DMS153 (cell line): ENCODE results near the gene RUNDC3A.

Experiments
- DNase-seq: peaks from one replicate; lab custom pipeline; 2025; lab: John Stamatoyannopoulos, UW

RUNDC3A gene

DNA sequence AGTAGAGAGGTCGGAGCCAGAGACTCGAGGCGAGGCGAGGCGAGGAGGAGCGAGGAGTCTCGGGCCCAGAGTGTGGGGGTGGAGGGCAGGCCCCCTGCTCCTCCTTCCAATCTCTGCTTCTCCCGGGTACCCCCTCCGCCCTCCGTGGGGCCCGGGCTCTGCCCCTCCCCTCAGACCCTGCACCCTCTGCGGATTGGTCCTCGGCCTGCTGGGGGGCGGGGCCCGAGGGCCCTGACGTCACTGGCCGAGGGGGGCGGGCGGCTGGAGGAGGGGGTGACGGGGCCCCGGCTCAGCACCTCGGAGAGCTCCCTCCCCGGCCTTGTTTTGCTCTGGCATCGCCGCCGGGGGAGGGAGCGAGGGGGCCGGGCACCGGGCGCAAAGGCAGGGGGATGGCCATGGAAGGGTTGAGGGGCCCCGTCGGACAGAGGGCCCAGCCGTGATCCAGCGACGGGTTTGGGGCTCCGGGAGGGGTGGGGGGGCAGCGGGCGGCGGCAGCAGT lies at the start of gene RUNDC3A:
TSS of gene RUNDC3A (plus strand) at position 282 of the 499 bp plus-strand sequence. CDS start 232 bp downstream, outside the sequence.
- peak; percentile 67 for DNase-seq

DNA sequence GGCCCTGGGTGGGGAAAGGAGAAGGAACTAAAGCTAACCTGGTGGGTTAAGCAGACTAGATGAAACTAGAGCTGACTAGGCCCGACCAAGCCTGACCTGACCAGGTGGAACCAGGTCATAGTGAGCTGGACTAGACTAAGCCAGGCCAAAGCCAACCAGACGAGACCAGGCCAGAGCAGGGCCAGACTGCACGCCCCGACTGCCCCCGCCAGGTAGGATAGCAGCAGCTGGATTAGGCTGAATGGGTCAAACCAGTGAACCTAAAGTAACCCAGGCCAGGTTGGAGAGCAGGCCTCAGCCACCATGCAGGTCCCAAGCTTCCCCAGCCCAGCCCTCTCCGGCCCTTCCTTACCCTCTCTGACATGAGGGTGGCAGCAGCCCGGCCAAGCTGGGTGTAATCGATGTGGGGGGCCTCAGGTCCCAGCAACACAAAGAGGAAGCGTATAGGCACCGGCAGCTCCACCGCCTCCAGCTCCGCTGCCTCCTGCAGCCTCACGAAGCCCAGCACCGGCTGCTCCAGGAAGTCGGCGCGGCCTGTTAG lies 49.5 kb upstream of the RUNDC3A start:
- DNase-seq: no peak

DNA sequence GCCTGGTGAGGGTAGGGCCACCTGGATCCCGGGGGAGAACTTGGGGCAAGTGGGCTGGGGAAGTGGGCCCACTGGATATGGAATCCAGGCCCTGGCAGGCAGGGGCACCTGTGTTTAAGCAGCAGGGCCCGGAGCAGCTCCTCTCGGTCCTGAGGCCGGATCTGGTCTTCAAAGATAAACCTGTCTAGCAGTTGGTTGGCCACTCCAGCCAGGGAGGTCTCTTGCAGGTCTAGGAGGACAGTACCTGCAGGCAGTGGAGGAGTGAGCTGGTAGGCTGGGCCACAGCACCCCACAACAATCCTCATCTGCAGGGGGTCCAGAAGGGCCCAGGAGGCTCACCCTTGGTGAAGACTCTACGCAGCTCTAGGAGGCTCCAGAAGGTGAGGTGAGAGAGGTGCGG lies 48.1 kb upstream of the RUNDC3A start:
- no peak for DNase-seq

DNA sequence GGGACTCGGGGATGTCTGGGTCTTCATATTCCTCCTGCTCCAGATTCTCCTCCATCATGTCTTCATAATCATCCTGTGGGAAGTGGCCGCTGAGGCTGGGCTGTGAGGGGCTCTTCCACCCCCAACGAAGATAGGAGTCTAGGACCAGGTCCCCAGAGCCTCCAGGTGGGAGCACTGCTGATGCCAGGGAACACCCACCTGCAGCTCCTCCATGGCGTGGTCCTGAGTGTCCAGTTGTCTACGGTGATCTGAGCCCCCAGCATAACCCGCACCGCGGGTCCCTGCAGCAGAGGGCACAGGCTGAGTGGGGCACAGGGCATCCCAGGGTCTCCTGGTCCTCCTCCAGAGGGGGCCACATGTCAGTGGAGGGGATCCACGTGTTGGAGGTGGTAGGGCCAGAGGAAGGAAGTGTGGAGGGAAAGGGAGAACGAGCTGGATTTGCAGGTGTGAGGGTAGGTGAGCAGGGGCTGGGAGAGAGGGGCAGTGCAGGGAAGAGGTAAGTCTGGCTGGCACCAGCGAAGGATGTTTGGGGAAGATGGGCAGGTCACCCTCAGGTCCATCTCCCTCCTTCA lies 45.7 kb upstream of the RUNDC3A start:
- no peak for DNase-seq

DNA sequence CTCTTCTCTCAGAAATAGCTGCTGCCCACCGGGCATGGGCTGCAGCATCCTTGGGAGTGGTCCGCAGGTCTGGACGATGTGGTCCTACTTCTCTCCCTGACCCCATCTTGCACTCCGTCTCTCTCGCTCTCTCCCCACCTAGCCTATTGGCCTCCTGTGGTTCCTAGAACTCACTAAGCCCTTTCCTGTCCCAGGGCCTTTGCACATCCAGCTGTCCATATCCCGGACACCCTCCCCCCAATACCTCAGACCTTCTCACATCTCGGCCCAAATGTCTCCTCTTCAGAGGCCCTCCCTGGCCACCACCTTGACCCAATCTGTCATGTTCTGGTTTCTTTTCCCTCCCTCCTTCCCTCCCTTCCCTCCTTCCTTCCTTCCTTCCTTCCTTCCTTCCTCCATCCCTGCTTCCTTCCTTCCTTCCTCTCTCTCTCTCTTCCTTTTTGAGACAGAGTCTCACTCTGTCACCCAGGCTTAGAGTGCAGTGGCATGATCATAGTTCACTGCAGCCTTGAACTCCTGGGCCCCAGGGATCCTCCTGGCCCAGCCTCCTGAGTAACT lies 45.0 kb upstream of the RUNDC3A start:
- DNase-seq: no peak

DNA sequence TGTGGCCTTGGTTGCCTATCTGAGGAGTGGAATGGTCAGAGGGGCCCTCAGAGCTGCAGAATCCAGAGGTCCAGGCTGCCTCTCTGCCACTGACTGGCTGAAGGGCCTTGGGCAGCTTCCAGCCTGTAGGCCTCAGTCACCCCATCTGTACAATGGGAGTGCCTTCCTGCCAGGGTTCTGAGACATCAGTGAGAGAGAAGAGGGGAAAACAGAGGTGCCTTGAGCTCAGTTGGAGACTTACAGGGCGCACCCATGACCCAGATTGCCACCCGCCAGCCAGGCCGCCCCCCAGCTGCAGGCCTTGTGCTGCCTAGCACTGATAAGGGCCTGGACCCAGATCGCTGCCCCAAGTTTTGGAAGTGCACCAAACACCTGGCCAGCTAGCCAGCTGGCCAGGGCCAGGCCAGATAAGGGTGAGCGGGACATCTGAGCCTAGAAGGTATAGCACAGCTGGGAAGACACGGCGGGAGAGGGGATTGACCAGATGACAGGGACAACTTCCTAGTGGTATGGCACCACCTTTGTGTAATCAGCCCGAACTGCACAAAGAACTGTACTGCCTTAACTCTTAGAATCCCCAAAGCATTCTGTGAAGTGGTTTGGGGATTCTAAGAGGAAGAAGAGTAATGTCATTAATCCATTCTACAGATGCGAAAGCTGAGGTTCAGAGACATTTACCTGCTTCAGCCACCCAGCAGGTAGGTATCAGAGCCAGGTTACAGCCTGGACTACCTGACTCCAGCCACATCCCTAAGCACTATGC lies 41.8 kb upstream of the RUNDC3A start:
- no peak for DNase-seq

- DNase-seq: no peak
Measured at GRCh38 chr17:44267165-44267455, 41.3 kb upstream of the RUNDC3A start.

GRCh38 chr17:44267818-44268490 lies 40.4 kb upstream of the RUNDC3A start, which contains the start of gene SLC4A1:
Gene SLC4A1 (minus strand): TSS chr17:44268135. CDS start chr17:44262866, 5,269 bp downstream.
- DNase-seq: no peak

GRCh38 chr17:44268709-44269534 lies 39.5 kb upstream of the RUNDC3A start:
- no peak for DNase-seq

DNA sequence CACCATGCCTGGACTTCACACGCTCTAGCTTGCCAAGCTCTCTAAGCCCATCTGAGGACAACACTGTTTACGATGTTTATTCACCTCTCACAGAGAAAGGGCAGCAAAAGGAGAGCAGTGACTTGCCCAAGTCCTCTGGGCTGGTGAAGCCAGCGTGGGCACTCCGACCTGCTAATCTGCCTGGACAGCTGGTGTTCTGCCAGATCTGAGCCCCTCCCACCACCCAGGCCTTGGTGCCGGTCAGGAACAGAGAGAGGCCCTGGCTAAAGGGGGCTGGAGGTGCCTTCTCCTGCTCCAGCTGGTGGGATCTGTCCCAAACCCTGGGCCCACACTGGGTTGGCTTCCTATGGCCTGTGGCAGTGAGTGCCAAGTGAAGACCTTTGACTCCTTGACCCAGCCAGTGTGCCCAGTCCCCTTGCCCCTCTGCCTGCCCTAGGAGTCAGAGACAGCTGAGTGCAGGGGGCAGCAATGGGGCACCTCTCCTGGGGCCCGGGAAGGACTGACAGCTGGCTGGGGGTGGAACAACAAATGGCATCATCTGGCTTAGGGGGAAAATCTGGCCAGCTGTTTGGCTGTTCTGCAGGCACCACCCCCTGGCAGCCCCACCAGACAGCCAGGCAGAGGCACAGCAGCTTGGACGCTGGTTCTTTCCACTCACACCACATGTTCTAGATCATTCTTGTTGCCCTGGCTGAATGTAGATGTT lies 38.7 kb upstream of the RUNDC3A start:
- no peak for DNase-seq

DNA sequence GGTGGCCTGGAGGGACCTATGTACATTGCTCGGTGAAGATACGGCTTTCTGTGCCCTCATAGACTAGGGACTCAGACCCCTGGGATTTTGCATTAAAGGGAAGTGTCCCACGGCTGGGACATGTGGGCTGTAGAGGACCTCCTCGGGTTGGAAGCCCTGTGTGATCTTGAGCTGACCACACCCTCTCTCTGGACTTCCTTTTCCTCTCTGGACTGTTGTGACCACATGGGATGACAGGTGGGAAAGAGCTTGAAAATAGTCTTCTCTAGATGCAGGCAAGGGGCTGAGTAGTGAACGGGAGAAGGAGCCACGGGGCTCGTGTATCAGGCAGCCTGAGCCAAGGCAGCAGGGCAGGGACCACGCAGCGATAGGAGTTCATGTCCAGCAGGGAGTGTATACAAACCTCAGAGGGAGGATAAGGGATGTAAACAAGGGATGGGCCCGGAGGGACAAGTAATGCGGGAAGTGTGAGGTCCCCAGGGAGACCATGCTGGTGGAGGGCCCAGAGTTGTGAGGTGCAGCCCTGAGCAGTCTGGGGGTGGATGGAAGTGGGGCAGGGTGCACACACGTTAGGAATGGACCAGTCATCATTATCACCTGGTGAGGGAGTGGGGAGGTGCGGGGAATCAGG lies 36.0 kb upstream of the RUNDC3A start:
- no peak for DNase-seq

DNA sequence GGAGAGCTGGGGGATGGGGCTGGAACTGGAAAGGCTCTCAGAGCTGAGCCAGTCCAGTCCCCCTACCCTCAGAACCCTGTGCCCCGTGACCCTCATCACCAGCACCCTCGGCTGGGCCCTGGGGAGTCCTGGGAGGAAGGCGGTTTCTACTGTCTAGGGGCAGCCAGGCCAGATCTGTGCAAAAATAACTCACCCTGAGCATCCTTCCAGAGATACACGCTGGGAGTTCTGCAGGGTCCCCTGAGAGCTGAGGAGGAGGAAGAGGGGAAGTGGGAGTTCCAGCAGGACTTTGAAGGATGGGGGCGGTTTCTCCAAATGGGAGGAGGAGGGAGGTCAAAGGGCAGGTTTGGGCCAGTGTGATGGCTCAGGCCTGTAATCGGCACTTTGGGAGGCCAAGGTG lies 35.4 kb upstream of the RUNDC3A start:
- no peak for DNase-seq

DNA sequence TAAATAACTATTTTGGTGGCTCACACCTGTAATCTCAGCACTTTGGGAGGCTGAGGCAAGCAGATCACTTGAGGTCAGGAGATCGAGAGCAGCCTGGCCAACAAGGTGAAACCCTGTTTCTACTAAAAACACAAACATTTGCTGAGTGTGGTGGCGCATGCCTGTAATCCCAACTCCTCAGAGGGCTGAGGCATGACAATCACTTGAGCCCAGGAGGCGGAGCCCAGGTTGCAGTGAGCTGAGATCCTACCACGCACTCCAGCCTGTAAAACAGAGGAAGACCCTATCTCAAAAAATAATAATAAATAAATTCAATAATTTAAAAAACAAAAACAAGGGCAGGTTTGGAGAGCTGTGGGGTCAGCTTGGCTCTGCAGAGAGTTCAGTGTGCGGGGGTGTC lies 34.8 kb upstream of the RUNDC3A start:
- no peak for DNase-seq

- DNase-seq: no peak
Measured at GRCh38 chr17:44277976-44278375, 30.4 kb upstream of the RUNDC3A start.

GRCh38 chr17:44279346-44279665 lies 29.1 kb upstream of the RUNDC3A start:
- no peak for DNase-seq

GRCh38 chr17:44279666-44280391 lies 28.6 kb upstream of the RUNDC3A start:
- no peak for DNase-seq

GRCh38 chr17:44280392-44280937 lies 27.9 kb upstream of the RUNDC3A start:
- no peak for DNase-seq

- no peak for DNase-seq
Measured at GRCh38 chr17:44281570-44281969, 26.8 kb upstream of the RUNDC3A start.

DNA sequence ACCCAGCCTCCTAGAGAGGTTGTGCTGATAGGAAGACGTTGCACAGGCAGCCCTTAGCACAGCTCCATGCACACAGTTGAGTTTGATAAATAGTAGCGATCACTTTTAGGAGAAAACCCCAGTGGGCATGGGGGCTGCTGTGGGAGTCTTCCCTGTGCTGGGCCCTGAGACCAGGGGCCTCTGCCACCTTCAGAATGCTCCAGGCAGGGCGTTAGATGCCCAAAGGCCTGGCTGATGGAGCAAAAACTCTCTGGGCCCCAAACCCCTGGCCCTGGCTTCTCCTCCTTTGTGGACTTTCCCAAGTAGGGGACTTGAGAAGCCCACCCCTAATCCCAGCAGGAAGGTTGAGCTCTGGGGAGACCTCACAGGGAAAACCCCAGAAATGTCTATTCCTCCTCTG lies 26.1 kb upstream of the RUNDC3A start:
- DNase-seq: no peak
